Natural killer cell treated with Interleukin-12 subunit alpha and Interleukin-12 subunit beta and Interleukin-15 and Interleukin-18, amount 100 ng/mL, for 72 hours (primary cell): ENCODE results near the gene DTX1. TPM values are rescaled to one million over a fixed set of nuclear protein-coding genes. Genes with fewer than 3 reads are reported as not detected.
A peak's percentile ranks its signal among the peaks of the same experiment; 100 is the strongest.

Experiments
- ATAC-seq, 2 donors: fragments of 150-1000 bp; cut with Tn5 transposase in 1 of 2; sonication (Bioruptor Pico), chemical (Tn5 transposase) in 1 of 2; 2 replicates each; pipeline ENCODE4 v1.10.0; 2021
- DNase-seq: peaks from one replicate; pipeline ENCODE4 v3.0.0; 2022; ENCODE audit warnings: low spot score
- H3K27ac Mint-ChIP-seq, 2 donors: 1 replicate in 1 of 2; 2 replicates in 1 of 2; pipeline ENCODE4 v1.8.0; 2022; ENCODE audit warnings: mixed read lengths in 2 of 2, mild to moderate bottlenecking in 1 of 2, moderate library complexity in 1 of 2
- H3K27me3 Mint-ChIP-seq, 2 donors: 1 replicate in 1 of 2; 2 replicates in 1 of 2; pipeline ENCODE4 v1.8.0; 2022; ENCODE audit warnings: mixed read lengths in 2 of 2
- H3K36me3 Mint-ChIP-seq: one replicate; pipeline ENCODE4 v1.8.0; 2022; ENCODE audit warnings: mixed read lengths
- H3K4me1 Mint-ChIP-seq, 2 donors: 1 replicate in 1 of 2; 2 replicates in 1 of 2; pipeline ENCODE4 v1.8.0; 2022; ENCODE audit warnings: low read depth in 2 of 2, mixed read lengths in 2 of 2, mild to moderate bottlenecking in 1 of 2
- H3K4me3 Mint-ChIP-seq: one replicate; pipeline ENCODE4 v1.8.0; 2022; ENCODE audit warnings: mixed read lengths
- H3K9me3 Mint-ChIP-seq: 2 replicates; pipeline ENCODE4 v1.8.0; 2022; ENCODE audit warnings: mixed read lengths
- total RNA-seq, 2 donors: library from RNA; stranded (reverse); gene quantifications; one replicate each; pipeline ENCODE4 v1.2.3, GENCODE V29; 2022

DTX1 gene
- total RNA-seq, 2 donors from 2014 or later = 1.2 TPM; not detected in 1

DNA sequence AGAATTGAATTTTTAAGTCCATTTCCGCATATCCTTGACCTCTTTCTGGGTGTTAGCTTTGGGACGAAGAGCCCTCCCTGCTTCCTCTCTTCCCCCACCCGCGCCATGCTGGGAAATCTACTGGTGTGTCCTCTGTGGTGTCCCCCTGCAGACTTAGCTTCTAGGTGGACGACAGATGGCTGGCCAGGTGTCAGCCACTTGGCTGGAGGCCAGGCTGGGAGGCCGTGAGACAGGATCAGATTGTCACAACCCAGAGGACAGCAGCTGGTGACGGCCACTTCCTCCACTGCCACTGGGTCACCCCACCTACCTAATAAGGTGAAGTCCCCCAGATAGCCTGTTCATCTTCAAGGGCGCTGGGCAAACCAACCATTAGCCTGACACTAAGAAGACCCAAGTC is 13.3 kb upstream of the DTX1 start:
- Mint-ChIP-seq H3K27ac (no peak overlapping the region), H3K9me3 (no peaks in the 10 kb centered on the region), H3K4me3 (no peak overlapping the region), H3K36me3 (no peaks in the 10 kb centered on the region), H3K4me1 (no peaks in the 10 kb centered on the region), H3K27me3 (peaks cover 16 to 22% of the 10 kb centered on the region in 2 donors)
- ATAC-seq (peak; percentile 38 to 43), DNase-seq (peak; percentile 20)

- ATAC-seq = no peak
Observed at GRCh38 chr12:113044516-113044915, 12.0 kb upstream of the DTX1 start.

DNA sequence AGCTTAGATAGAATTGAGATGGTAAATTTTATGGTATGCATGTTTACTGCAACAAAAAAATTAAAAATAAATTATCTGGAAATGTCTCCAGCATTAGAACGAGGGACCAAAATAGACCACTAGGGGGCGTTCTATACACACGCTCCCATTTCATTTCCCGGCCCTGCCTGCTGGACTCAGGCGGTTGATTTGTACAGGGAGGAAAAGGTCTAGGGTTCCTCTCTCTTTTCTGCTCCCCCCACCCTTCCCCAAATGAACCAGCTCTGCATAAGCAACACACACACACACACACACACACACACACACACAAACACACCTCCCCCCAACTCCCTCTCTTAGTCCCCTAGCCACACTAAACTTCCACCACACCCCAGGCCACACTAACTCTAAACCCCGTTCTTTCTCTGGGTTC is 7.8 kb upstream of the DTX1 start:
- H3K4me3 Mint-ChIP-seq = no peak overlapping the region
- ATAC-seq (peak in 1 of 2 donors; percentile 48), DNase-seq (peak; percentile 69)
- H3K9me3 Mint-ChIP-seq = no peaks in the 10 kb centered on the region
- H3K36me3 Mint-ChIP-seq = no peaks in the 10 kb centered on the region
- no peak overlapping the region for H3K27ac Mint-ChIP-seq
- peaks cover 0 to 5% of the 10 kb centered on the region in 2 donors for H3K4me1 Mint-ChIP-seq
- H3K27me3 Mint-ChIP-seq = peaks cover 13 to 23% of the 10 kb centered on the region in 2 donors

More at GRCh38 chr12:113044516-113044915, 12.0 kb upstream of the DTX1 start:
- peaks cover 0 to 5% of the 10 kb centered on the region in 2 donors for H3K4me1 Mint-ChIP-seq
- DNase-seq = peak; percentile 23
- no peak overlapping the region for H3K4me3 Mint-ChIP-seq
- no peak overlapping the region for H3K27ac Mint-ChIP-seq
- peaks cover 16 to 22% of the 10 kb centered on the region in 2 donors for H3K27me3 Mint-ChIP-seq
- H3K36me3 Mint-ChIP-seq = no peaks in the 10 kb centered on the region
- no peaks in the 10 kb centered on the region for H3K9me3 Mint-ChIP-seq

DNA sequence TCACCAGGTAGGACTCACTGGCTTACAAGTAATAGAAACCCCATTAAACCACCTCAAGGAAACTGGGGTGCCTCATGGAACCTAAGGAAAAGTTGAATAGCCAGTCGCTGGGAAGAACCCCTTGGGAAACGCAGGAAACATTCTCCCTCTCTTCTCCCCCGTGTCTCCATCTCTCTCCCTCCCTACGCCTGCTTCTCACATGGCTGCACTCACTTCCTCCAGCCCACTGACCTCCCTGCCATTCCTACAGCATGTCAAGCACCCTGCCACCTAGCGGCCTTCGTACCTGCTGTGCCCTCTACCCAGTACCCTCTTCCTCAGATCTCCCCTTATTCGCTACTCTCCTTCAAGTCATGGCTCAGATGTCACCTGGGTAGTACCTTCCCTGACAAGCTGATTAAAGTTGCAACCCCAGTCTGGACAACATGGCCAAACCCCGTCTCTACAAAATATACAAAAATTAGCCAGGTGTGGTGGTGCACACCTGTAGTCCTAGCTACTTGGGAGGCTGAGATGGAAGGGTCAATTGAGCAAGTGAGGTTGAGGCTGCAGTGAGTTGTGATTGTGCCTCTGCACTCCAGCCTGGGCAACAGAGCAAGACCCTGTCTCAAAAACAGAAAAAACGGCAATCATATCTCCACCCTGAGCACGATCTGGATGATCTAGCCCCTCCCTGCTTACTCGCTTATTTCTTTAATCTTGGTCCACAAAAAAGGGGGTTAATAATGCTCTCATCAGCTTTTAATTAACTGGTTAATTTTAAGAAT is 6.4 kb upstream of the DTX1 start:
- peaks cover 0 to 5% of the 10 kb centered on the region in 2 donors for H3K4me1 Mint-ChIP-seq
- ATAC-seq (no peak), DNase-seq (peak; percentile 40)
- no peaks in the 10 kb centered on the region for H3K36me3 Mint-ChIP-seq
- H3K4me3 Mint-ChIP-seq = no peak overlapping the region
- H3K27me3 Mint-ChIP-seq = peaks cover 8 to 14% of the 10 kb centered on the region in 2 donors
- no peak overlapping the region for H3K27ac Mint-ChIP-seq
- H3K9me3 Mint-ChIP-seq = no peaks in the 10 kb centered on the region

GRCh38 chr12:113050795-113051194 is 5.7 kb upstream of the DTX1 start:
- H3K27me3 Mint-ChIP-seq = peaks cover 5 to 8% of the 10 kb centered on the region in 2 donors
- DNase-seq (no peak), ATAC-seq (no peak)
- H3K27ac Mint-ChIP-seq = no peak overlapping the region
- H3K36me3 Mint-ChIP-seq = no peaks in the 10 kb centered on the region
- peaks cover 0 to 5% of the 10 kb centered on the region in 2 donors for H3K4me1 Mint-ChIP-seq
- H3K9me3 Mint-ChIP-seq = no peaks in the 10 kb centered on the region
- no peak overlapping the region for H3K4me3 Mint-ChIP-seq

DNA sequence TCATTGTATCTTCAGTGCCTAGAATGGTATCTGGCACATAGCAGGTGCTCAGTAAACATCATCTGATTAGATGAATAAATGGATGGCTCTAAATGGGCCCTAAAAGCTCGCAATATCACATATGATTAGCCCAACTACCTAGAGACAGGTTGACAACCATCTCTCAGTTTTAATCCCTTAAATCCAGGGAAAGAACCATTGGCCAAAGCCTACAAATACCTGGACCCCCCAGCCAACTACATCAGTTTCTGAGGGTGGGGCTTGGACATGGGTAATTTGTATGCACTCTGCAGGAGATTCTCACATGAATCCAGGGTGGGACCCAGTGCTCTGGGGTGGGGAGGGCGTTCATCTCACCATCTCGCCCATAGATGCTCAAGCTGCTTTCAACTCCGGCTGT is 4.8 kb upstream of the DTX1 start:
- no peaks in the 10 kb centered on the region for H3K36me3 Mint-ChIP-seq
- H3K4me3 Mint-ChIP-seq = no peak overlapping the region
- H3K27ac Mint-ChIP-seq = no peak overlapping the region
- no peaks in the 10 kb centered on the region for H3K9me3 Mint-ChIP-seq
- ATAC-seq (no peak), DNase-seq (peak; percentile 54)
- H3K27me3 Mint-ChIP-seq = peaks cover 6 to 8% of the 10 kb centered on the region in 2 donors
- peaks cover 0 to 5% of the 10 kb centered on the region in 2 donors for H3K4me1 Mint-ChIP-seq

DNA sequence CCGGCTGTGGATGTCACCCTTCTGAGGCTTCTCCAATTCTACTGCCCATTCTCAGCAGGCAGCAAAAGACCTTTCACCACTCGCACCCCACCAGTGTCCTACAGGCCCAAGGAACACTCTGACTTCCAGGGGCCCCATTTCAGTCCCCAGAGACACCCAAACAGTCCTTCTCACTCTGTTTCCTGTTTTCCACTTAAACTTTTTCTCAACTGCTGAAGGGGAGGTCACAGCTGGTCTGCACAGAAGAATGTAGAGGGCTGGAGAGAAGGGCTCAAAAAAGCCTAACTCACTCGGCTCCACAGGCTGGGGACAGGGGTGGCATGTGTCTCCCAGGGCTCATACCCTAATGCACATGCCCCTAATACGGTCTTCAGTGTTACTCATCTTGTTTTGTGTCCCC is 4.2 kb upstream of the DTX1 start:
- Mint-ChIP-seq H3K27me3 (peaks cover 6 to 8% of the 10 kb centered on the region in 2 donors), H3K9me3 (no peaks in the 10 kb centered on the region), H3K4me3 (no peak overlapping the region), H3K27ac (no peak overlapping the region), H3K4me1 (peaks cover 0 to 5% of the 10 kb centered on the region in 2 donors), H3K36me3 (no peaks in the 10 kb centered on the region)
- ATAC-seq (no peak), DNase-seq (peak; percentile 28)

GRCh38 chr12:113054948-113055486 is 1.5 kb upstream of the DTX1 start:
- H3K4me1 Mint-ChIP-seq = no peaks in the 10 kb centered on the region
- no peak for ATAC-seq
- H3K27ac Mint-ChIP-seq = no peak overlapping the region
- H3K9me3 Mint-ChIP-seq = no peaks in the 10 kb centered on the region
- peak; percentile 34 for DNase-seq
- peaks cover 5 to 8% of the 10 kb centered on the region in 2 donors for H3K27me3 Mint-ChIP-seq
- no peaks in the 10 kb centered on the region for H3K36me3 Mint-ChIP-seq
- H3K4me3 Mint-ChIP-seq = no peak overlapping the region

GRCh38 chr12:113055594-113056380 is 743 bp upstream of the DTX1 start:
- H3K27me3 Mint-ChIP-seq = peaks cover 0 to 8% of the 10 kb centered on the region in 2 donors
- H3K36me3 Mint-ChIP-seq = no peaks in the 10 kb centered on the region
- no peak for ATAC-seq
- H3K9me3 Mint-ChIP-seq = no peaks in the 10 kb centered on the region
- H3K4me1 Mint-ChIP-seq = no peaks in the 10 kb centered on the region
- peak overlapping the region; percentile 14 for H3K4me3 Mint-ChIP-seq
- H3K27ac Mint-ChIP-seq = no peak overlapping the region
- peak; percentile 20 for DNase-seq

- Mint-ChIP-seq H3K4me3 (peak overlapping the region; percentile 14), H3K4me1 (no peaks in the 10 kb centered on the region), H3K9me3 (no peaks in the 10 kb centered on the region), H3K27me3 (peaks cover 0 to 8% of the 10 kb centered on the region in 2 donors), H3K27ac (no peak overlapping the region), H3K36me3 (no peaks in the 10 kb centered on the region)
- ATAC-seq (no peak), DNase-seq (no peak)
Observed at GRCh38 chr12:113056381-113056630, 224 bp upstream of the DTX1 start.

DNA sequence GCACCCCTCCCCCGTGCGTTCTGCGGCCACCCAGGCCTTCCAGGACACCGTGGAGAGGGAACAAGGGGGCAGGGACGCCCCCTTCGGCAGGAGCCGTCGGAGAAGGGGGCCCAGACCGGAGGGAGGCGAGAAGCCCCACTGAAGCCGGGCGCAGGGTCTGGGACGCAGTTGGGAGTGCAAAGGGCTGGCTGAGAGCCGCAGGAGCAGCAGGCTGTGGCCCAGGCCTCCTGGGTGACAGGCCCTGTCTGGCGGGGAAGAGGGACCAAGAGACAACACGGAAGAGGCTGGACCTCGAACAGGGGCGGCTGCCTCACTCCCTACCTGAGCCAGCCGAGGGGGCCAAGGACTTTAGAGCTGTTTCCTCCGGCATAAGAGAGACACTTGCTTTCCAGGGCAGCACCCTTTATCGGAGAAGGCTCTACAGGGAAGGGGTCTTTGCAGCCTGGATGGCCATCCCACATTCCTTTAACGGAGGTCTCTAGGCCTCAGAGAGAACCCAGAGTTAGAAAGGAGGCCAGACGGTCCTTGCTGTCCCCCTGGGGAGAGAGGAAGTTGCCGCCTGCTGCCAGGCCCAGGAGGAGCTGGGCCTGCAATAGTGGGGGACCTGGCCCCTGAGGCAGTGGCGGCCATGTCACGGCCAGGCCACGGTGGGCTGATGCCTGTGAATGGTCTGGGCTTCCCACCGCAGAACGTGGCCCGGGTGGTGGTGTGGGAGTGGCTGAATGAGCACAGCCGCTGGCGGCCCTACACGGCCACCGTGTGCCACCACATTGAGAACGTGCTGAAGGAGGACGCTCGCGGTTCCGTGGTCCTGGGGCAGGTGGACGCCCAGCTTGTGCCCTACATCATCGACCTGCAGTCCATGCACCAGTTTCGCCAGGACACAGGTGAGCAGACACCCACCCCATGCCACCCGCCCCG is 1.3 kb downstream of the DTX1 start:
- Mint-ChIP-seq H3K4me1 (no peaks in the 10 kb centered on the region), H3K9me3 (no peaks in the 10 kb centered on the region), H3K36me3 (no peaks in the 10 kb centered on the region), H3K4me3 (no peak overlapping the region), H3K27ac (no peak overlapping the region), H3K27me3 (peaks cover 0 to 8% of the 10 kb centered on the region in 2 donors)
- ATAC-seq (no peak), DNase-seq (no peak)

GRCh38 chr12:113058553-113058952 is 2.0 kb downstream of the DTX1 start:
- H3K27ac Mint-ChIP-seq = no peak overlapping the region
- H3K27me3 Mint-ChIP-seq = peaks cover 0 to 5% of the 10 kb centered on the region in 2 donors
- H3K9me3 Mint-ChIP-seq = no peaks in the 10 kb centered on the region
- no peaks in the 10 kb centered on the region for H3K36me3 Mint-ChIP-seq
- ATAC-seq = no peak
- H3K4me3 Mint-ChIP-seq = no peak overlapping the region
- no peak for DNase-seq
- H3K4me1 Mint-ChIP-seq = no peaks in the 10 kb centered on the region

DNA sequence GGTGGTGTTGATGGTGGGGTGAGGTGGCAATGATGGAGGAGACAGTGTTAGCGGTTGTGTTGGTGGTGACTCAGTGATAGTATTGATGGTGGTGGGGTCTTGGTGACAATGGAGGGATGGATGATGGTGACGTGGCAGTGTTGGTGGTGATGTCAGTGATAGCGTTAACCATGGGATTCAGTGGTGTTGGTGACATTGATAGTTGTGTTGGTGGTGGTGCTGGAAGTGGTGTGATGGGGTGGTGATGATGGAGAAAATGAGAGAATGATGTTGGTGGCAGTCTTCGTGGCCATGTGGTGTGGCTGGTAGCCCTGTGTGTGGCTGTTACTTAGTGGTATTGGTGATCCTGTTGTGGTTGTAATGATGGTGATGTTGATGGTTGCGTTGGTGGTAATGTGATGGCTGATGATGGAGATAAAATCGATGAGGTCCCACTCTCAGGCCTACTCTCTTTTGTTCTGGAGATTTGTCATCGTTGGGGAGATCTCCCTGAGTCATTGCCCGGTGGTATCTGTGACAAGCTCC is 2.6 kb downstream of the DTX1 start:
- H3K4me3 Mint-ChIP-seq = no peak overlapping the region
- H3K27me3 Mint-ChIP-seq = peaks cover 0 to 3% of the 10 kb centered on the region in 2 donors
- H3K27ac Mint-ChIP-seq = no peak overlapping the region
- DNase-seq (no peak), ATAC-seq (peak in 1 of 2 donors; percentile 37)
- H3K4me1 Mint-ChIP-seq = no peaks in the 10 kb centered on the region
- no peaks in the 10 kb centered on the region for H3K36me3 Mint-ChIP-seq
- no peaks in the 10 kb centered on the region for H3K9me3 Mint-ChIP-seq
